ENCODE measurements around the gene SPG11. TPM values are rescaled to one million over a fixed set of nuclear protein-coding genes. Genes with fewer than 3 reads are reported as not detected.
A peak's percentile ranks its signal among the peaks of the same experiment; 100 is the strongest.

Gene SPG11
- total RNA-seq, 1 donor: 80.7 TPM

DNA sequence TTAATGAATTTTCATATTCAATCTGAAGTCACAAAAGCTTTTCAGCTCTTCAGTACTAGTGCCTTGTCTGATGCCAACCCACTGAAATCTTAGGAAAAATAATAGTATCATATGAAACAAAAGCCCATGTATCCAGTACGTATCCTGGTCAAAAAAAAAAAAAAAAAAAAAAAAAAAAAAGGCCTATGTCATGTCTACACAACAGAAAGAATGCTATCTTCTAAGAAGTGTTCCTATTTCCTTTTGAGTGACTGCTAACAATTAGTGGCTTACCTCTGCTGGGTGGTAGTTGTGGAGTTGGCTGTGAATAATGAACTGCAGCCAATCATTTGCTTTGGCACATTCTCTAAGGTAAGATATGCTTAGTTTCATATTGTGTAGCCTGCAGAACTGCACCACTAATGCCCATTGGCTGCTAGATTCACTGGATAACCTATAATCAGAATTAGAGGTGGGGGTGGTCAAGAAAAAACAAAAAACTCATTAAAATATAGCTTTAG is 66.9 kb downstream of the SPG11 start:
- DNase-seq (ENCODE audit: low read depth): no peak
- TF ChIP-seq, protein P1, sequence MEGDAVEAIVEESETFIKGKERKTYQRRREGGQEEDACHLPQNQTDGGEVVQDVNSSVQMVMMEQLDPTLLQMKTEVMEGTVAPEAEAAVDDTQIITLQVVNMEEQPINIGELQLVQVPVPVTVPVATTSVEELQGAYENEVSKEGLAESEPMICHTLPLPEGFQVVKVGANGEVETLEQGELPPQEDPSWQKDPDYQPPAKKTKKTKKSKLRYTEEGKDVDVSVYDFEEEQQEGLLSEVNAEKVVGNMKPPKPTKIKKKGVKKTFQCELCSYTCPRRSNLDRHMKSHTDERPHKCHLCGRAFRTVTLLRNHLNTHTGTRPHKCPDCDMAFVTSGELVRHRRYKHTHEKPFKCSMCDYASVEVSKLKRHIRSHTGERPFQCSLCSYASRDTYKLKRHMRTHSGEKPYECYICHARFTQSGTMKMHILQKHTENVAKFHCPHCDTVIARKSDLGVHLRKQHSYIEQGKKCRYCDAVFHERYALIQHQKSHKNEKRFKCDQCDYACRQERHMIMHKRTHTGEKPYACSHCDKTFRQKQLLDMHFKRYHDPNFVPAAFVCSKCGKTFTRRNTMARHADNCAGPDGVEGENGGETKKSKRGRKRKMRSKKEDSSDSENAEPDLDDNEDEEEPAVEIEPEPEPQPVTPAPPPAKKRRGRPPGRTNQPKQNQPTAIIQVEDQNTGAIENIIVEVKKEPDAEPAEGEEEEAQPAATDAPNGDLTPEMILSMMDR (IDR thresholded peaks at IDR 0.05; ENCODE audit: insufficient read depth, low read depth, low read length): no peak
- no peak overlapping the region for H3K4me3 ChIP-seq (ENCODE audit: low read depth, low read length)

DNA sequence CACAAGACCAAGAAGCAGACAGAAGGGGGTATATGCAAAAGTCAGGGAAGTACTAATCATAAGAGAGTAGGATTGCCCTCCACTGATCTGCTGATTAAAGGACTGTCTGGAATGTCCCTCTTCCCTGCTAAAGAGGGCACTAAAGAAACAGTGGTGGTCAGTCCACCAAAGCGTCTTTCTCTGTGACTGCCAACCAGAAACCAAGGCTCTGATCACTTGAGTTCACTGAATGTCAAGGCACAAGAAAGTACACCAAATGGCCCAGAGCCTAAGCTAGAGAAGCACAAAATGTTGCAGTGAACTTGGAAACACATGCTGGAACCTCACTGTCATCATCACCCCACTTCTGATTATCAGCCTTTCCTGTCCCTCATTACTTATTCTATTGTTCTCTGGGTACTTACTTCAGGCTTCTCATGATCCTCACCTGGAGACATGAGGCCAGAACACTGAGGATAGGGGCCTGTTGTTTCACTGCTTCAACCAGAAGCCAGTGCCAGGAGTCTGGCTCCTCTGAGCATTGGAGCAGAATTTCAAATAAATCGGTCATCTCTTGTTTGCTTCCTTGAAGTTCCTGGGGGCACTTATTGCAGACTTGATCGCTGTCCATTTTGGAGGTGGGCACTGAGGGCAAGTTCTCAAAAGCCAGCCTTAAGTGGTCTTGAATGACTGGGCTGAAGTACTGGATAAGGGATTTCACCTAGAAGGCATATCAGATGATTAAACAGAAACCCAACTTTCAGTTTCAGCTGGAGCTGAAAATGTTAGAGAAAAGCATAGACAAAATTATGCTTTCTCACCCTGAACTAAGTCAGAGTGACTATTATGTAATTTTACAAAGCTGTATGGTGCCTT is 67.6 kb downstream of the SPG11 start:
- TF ChIP-seq, protein P1 (IDR thresholded peaks at IDR 0.05; ENCODE audit: insufficient read depth, low read depth, low read length): no peak
- H3K4me3 ChIP-seq (ENCODE audit: low read depth, low read length): no peak overlapping the region
- DNase-seq (ENCODE audit: low read depth): no peak

DNA sequence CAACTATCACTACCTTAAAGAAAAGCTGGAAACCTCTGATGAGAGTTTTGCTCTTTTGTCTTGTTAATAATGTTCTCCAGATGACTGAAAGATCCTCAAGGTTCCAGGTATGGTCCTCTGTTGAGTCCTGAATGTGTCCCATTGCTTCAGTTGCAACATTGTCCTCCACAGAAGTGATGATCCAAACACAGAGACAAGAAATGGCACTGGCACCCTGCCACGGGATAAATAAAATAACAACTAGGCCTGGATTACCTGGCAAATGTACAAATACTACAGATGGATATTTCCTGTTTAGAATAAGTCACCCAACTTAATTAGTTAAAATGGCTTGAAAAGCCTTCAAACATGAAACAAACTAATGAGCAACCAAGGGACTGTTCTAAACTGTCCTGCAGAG is 68.2 kb downstream of the SPG11 start:
- peak; percentile 15 for DNase-seq (ENCODE audit: low read depth)
- TF ChIP-seq, protein P1 (IDR thresholded peaks at IDR 0.05; ENCODE audit: insufficient read depth, low read depth, low read length): no peak

DNA sequence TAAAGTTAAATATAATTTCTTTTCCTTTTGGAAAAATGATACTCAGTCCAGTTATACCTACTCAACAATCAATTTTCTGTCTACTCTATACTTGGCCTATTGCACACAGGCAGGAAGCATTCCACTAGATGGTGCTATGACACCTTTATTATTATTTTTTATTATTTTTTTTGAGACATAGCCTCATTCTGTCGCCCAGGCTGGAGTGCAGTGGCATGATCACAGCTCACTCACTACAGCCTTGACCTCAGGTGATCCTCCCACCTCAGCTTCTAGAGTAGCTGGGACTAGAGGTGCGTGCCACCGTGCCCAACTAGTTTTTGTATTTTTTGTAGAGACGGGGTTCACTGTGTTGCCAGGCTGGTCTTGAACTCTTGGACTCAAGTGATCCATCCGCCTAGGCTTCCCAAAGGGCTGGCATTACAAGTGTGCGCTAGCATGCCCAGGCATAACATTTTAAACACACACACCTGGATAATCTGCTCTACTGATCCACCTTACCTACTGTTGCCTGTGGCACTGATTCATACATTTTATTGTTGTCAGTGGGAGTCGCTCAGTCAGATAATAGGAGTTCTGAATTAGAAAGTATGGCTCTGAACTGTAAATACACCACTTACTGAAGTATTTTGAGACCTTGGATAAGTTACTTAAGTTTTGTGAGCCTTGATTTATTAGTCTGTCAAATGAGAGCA is 70.3 kb downstream of the SPG11 start:
- DNase-seq (ENCODE audit: low read depth): peak; percentile 28
- TF ChIP-seq, protein P1 (IDR thresholded peaks at IDR 0.05; ENCODE audit: insufficient read depth, low read depth, low read length): peak; percentile 56
- H3K4me3 ChIP-seq (ENCODE audit: low read depth, low read length): no peak overlapping the region

More for the DNA sequence above, 68.2 kb downstream of the SPG11 start:
- no peak overlapping the region for H3K4me3 ChIP-seq (ENCODE audit: low read depth, low read length)

DNA sequence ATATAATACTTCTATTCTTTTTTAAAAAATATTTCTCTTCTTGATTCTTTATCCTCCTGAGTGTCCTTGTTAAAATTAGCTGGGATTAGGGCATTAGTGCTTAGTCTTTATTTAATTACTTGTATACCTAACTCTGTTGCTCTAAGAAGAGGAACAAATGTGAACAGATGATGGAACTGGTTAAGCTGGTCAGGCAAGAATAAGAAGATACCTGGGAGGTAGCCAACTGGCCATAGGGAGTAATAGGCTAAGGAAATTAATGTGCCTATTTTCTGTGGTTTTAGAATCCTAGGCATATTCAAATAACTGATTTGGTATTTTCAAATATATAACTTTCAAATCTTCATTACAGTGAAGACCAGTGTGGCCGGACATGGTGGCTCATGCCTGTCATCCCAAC is 72.1 kb downstream of the SPG11 start:
- DNase-seq (ENCODE audit: low read depth): no peak
- no peak overlapping the region for H3K4me3 ChIP-seq (ENCODE audit: low read depth, low read length)
- TF ChIP-seq, protein P1 (IDR thresholded peaks at IDR 0.05; ENCODE audit: insufficient read depth, low read depth, low read length): no peak

DNA sequence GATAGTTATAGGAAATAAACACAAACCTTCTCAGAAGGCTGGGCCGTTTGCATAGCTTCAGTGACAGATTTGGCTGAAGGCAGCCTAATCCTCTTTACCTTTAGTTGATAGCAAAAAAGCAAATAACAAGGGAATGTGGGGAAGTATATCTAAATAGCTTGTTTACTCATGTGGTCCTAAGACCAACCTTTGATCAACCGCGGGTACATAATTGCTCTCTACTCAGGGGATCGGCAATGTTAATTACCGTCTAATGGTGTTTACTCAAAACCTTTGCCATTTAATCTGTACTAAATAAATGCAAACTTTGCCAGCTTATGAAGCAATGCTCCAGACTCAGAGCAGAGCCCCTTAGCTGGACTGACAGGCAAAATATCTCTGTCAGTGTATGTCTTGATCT is 74.9 kb downstream of the SPG11 start:
- TF ChIP-seq, protein P1 (IDR thresholded peaks at IDR 0.05; ENCODE audit: insufficient read depth, low read depth, low read length): no peak
- no peak for DNase-seq (ENCODE audit: low read depth)
- no peak overlapping the region for H3K4me3 ChIP-seq (ENCODE audit: low read depth, low read length)

Measured in fibroblast of villous mesenchyme (primary cell).